Transverse colon (tissue), 4 donors: Measurements from ENCODE around the gene MED9. TPM values are rescaled to one million over a fixed set of nuclear protein-coding genes. Genes with fewer than 3 reads are reported as not detected.

ENCODE experiments used
- DNase-seq: peaks from one replicate; pipeline ENCODE4 v3.0.0-alpha.2; 2019
- H3K27ac ChIP-seq, 4 donors: fragments of 200-600 bp; sonication (generic); 2 replicates each; pipeline ENCODE4 v1.5.1; 2016 to 2018; ENCODE audit warnings: inconsistent platforms in 4 of 4
- H3K27me3 ChIP-seq: fragments of 200-600 bp; sonication (generic); 2 replicates; pipeline ENCODE4 v1.5.1; 2017; ENCODE audit warnings: inconsistent platforms
- H3K36me3 ChIP-seq, 4 donors: fragments of 200-600 bp; sonication (generic); 2 replicates each; pipeline ENCODE4 v1.5.1; 2017 to 2019; ENCODE audit warnings: inconsistent platforms in 4 of 4
- H3K4me1 ChIP-seq, 4 donors: fragments of 200-600 bp; sonication (generic); 2 replicates each; pipeline ENCODE4 v1.5.1; 2017 to 2020; ENCODE audit warnings: inconsistent platforms in 4 of 4
- H3K4me3 ChIP-seq, 4 donors: fragments of 200-600 bp; sonication (generic); 1 replicate in 1 of 4; 2 replicates in 3 of 4; pipeline versions ENCODE4 v1.5.1 to v1.6.1; 2017 to 2019; ENCODE audit warnings: inconsistent platforms in 4 of 4
- H3K9me3 ChIP-seq, 2 donors: fragments of 200-600 bp; sonication (generic); 2 replicates each; pipeline ENCODE4 v1.5.1; 2017 to 2019; ENCODE audit warnings: inconsistent platforms in 2 of 2
- CTCF ChIP-seq, 5 experiments: fragments of 200-600 bp in 3 of 5; fragments of 450-650 bp in 2 of 5; sonication (generic) in 3 of 5; IDR thresholded peaks; 1 replicate in 2 of 5; 2 replicates in 3 of 5; pipeline ENCODE4 v1.5.1; 2016 to 2017; ENCODE audit warnings: antibody characterized with exemption in 5 of 5, inconsistent platforms in 3 of 5, mild to moderate bottlenecking in 2 of 5, moderate library complexity in 1 of 5
- EP300 ChIP-seq: sonication (generic); formaldehyde crosslinking; IDR thresholded peaks from one replicate; pipeline ENCODE4 v1.6.1; 2017; ENCODE audit warnings: antibody characterized with exemption, low read depth
- POLR2A ChIP-seq: fragments of 450-650 bp; IDR thresholded peaks from one replicate; pipeline ENCODE4 v1.6.1; 2016; ENCODE audit warnings: antibody characterized with exemption, mild to moderate bottlenecking, moderate library complexity
- POLR2AphosphoS5 ChIP-seq, 3 donors: sonication (generic); formaldehyde crosslinking; IDR thresholded peaks; one replicate each; pipeline ENCODE4 v1.6.1; 2016; ENCODE audit warnings: antibody characterized with exemption in 3 of 3
- WGBS, 2 donors: methylation state at CpG; one replicate each; pipeline ENCODE4 v1.1.5; 2018; ENCODE audit warnings: low coverage in 1 of 2; 5-methylcytosine and 5-hydroxymethylcytosine counted together
- in situ Hi-C, 4 donors: fragments of 200-750 bp; cut with MboI; loops; one replicate each; pipeline versions ENCODE4 v1.15.0 to v1.15.1; 2017; ENCODE audit warnings: low sequenced_read_pairs in 3 of 4, low pct_ligation_motif_present in 1 of 4, low pct_unique_long_range_greater_than_20kb in 1 of 4
- intact Hi-C: fragments of 100-400 bp; cut with DNase I; formaldehyde crosslinking; loops from one replicate; pipeline ENCODE4 v1.15.1; 2023; ENCODE audit warnings: low total_unique reads
- total RNA-seq, 4 donors: library from RNA; depleted of rRNA; stranded (reverse); fragments of >200 nt; gene quantifications; one replicate each; pipeline ENCODE4 v1.1.0, GENCODE V29; 2016

MED9 gene
- total RNA-seq, 4 donors from 2014 or later: 15.0 to 90.0 (median 25.2) TPM

- Histone ChIP-seq H3K36me3 (no peaks in the 10 kb centered on the region), H3K27me3 (no peaks in the 10 kb centered on the region), H3K27ac (no peak overlapping the region), H3K4me1 (peaks cover 0 to 5% (median 0%) of the 10 kb centered on the region in 4 donors), H3K4me3 (no peak overlapping the region), H3K9me3 (no peaks in the 10 kb centered on the region)
- in situ Hi-C loops: no loop called here
- intact Hi-C loops: no loop called here
- TF ChIP-seq POLR2A (no peak), POLR2AphosphoS5 (IDR thresholded peaks at IDR 0.05) (no peak), CTCF (IDR thresholded peaks at IDR 0.05) (no peak), EP300 (no peak)
- no peak for DNase-seq
- WGBS, 2 donors: 61 to 62% methylated on average over 5 to 6 of the region's 6 CpGs
Observed at GRCh38 chr17:17433000-17433703, 43.6 kb upstream of the MED9 start.

GRCh38 chr17:17434477-17434876, 42.3 kb upstream of the MED9 start:
- Histone ChIP-seq H3K4me1 (peaks cover 0 to 5% (median 0%) of the 10 kb centered on the region in 4 donors), H3K9me3 (no peaks in the 10 kb centered on the region), H3K27ac (no peak overlapping the region), H3K4me3 (no peak overlapping the region), H3K36me3 (no peaks in the 10 kb centered on the region), H3K27me3 (no peaks in the 10 kb centered on the region)
- WGBS, 2 donors: 71 to 86% methylated on average over 1 to 2 of the region's 2 CpGs
- no peak for DNase-seq
- in situ Hi-C loops: no loop called here
- intact Hi-C loops: no loop called here
- no peak for TF ChIP-seq POLR2AphosphoS5 (IDR thresholded peaks at IDR 0.05)

- DNase-seq: no peak
- intact Hi-C loops (no loop called here), in situ Hi-C loops (no loop called here)
- no peak overlapping the region for H3K27ac ChIP-seq
- H3K36me3 ChIP-seq: no peaks in the 10 kb centered on the region
- TF ChIP-seq CTCF (IDR thresholded peaks at IDR 0.05) (no peak), POLR2A (no peak)
- H3K4me3 ChIP-seq: no peak overlapping the region
- 53% methylated on average over 4 of the region's 4 CpGs; no CpG with 5 or more reads in 1 of the 2 donors for WGBS, 2 donors
- peaks cover 0 to 5% (median 0%) of the 10 kb centered on the region in 4 donors for H3K4me1 ChIP-seq
- no peaks in the 10 kb centered on the region for H3K9me3 ChIP-seq
- H3K27me3 ChIP-seq: no peaks in the 10 kb centered on the region
Observed at GRCh38 chr17:17435323-17435722, 41.5 kb upstream of the MED9 start.

- peaks cover 0 to 4% (median 0%) of the 10 kb centered on the region in 4 donors for H3K4me1 ChIP-seq
- H3K27me3 ChIP-seq: no peaks in the 10 kb centered on the region
- intact Hi-C loops: no loop called here
- H3K4me3 ChIP-seq: no peak overlapping the region
- no peak overlapping the region for H3K27ac ChIP-seq
- no peaks in the 10 kb centered on the region for H3K9me3 ChIP-seq
- in situ Hi-C loops: no loop called here
- no peak for TF ChIP-seq POLR2A
- no peak for TF ChIP-seq POLR2AphosphoS5 (IDR thresholded peaks at IDR 0.05)
- no peak for TF ChIP-seq EP300
- no peak for TF ChIP-seq CTCF (IDR thresholded peaks at IDR 0.05)
- WGBS, 2 donors: 80% methylated on average over 9 of the region's 9 CpGs; no CpG with 5 or more reads in 1 of the 2 donors
- no peak for DNase-seq
- no peaks in the 10 kb centered on the region for H3K36me3 ChIP-seq
Observed at GRCh38 chr17:17437461-17437860, 39.3 kb upstream of the MED9 start.

GRCh38 chr17:17437893-17438292, 38.9 kb upstream of the MED9 start:
- Histone ChIP-seq H3K4me1 (peaks cover 0 to 4% (median 0%) of the 10 kb centered on the region in 4 donors), H3K27ac (no peak overlapping the region), H3K9me3 (no peaks in the 10 kb centered on the region), H3K27me3 (no peaks in the 10 kb centered on the region), H3K36me3 (no peaks in the 10 kb centered on the region), H3K4me3 (no peak overlapping the region)
- intact Hi-C loops (no loop called here), in situ Hi-C loops (no loop called here)
- WGBS, 2 donors: 85 to 92% methylated on average over 2 to 3 of the region's 3 CpGs
- no peak for DNase-seq
- TF ChIP-seq CTCF (IDR thresholded peaks at IDR 0.05) (no peak), EP300 (no peak), POLR2A (no peak), POLR2AphosphoS5 (IDR thresholded peaks at IDR 0.05) (no peak)
